Testis (tissue), 3 donors: Measurements from ENCODE around the gene SDCBP2. TPM values are rescaled to one million over a fixed set of nuclear protein-coding genes. Genes with fewer than 3 reads are reported as not detected.

Experiments used
- DNase-seq: peaks from one replicate; pipeline ENCODE4 v3.0.0-alpha.2; 2019
- H3K27ac ChIP-seq, 2 donors: fragments of 200-600 bp; sonication (generic); one replicate each; pipeline ENCODE4 v1.5.1; 2019
- H3K27me3 ChIP-seq: fragments of 200-600 bp; sonication (generic); one replicate; pipeline ENCODE4 v1.5.1; 2019
- H3K36me3 ChIP-seq: fragments of 200-600 bp; sonication (generic); one replicate; pipeline ENCODE4 v1.5.1; 2017; ENCODE audit warnings: low read depth; ENCODE audit errors: missing control alignments
- H3K4me1 ChIP-seq: fragments of 200-600 bp; sonication (generic); one replicate; pipeline ENCODE4 v1.5.1; 2019
- H3K4me3 ChIP-seq, 2 donors: fragments of 200-600 bp; sonication (generic); one replicate each; pipeline ENCODE4 v1.5.1; 2017 to 2019
- H3K9me3 ChIP-seq: fragments of 200-600 bp; sonication (generic); one replicate; pipeline ENCODE4 v1.5.1; 2017
- POLR2A ChIP-seq: fragments of 450-650 bp; IDR thresholded peaks from one replicate; pipeline ENCODE4 v1.6.1; 2017; ENCODE audit warnings: antibody characterized with exemption, mild to moderate bottlenecking, moderate library complexity
- WGBS, 2 donors: methylation state at CpG; one replicate each; pipeline ENCODE4 v1.1.5; 2018; 5-methylcytosine and 5-hydroxymethylcytosine counted together
- intact Hi-C: fragments of 100-400 bp; cut with DNase I; formaldehyde crosslinking; loops from one replicate; pipeline ENCODE4 v1.15.1; 2023; ENCODE audit warnings: low total_unique reads
- polyA plus RNA-seq: library from polyadenylated mRNA; stranded (reverse); fragments of 350-450 nt; fragmentation: Illumina TruSeq; extraction: RNeasy Lipid Tissue Mini Kit (QIAGEN cat#74804); gene quantifications from one replicate; pipeline ENCODE4 v1.2.3, GENCODE V29; 2014; ENCODE audit warnings: low read depth, low replicate concordance; ENCODE audit not compliant: insufficient read depth
- total RNA-seq, 2 donors: library from RNA; depleted of rRNA; stranded (reverse); fragments of >200 nt; gene quantifications; one replicate each; pipeline ENCODE4 v1.2.3, GENCODE V29; 2016
- TF ChIP-seq, protein P1 (sequence below), 3 experiments: fragments of 450-650 bp in 2 of 3; fragments of 200-600 bp in 1 of 3; sonication (generic) in 1 of 3; IDR thresholded peaks; one replicate each; pipeline ENCODE4 v1.5.1; 2016 to 2019; ENCODE audit warnings: antibody characterized with exemption in 3 of 3, mild to moderate bottlenecking in 2 of 3, moderate library complexity in 1 of 3

SDCBP2 gene
- total and polyA plus RNA-seq, 3 donors from 2014 or later: 5.5 to 10.9 (median 6.4) TPM

DNA sequence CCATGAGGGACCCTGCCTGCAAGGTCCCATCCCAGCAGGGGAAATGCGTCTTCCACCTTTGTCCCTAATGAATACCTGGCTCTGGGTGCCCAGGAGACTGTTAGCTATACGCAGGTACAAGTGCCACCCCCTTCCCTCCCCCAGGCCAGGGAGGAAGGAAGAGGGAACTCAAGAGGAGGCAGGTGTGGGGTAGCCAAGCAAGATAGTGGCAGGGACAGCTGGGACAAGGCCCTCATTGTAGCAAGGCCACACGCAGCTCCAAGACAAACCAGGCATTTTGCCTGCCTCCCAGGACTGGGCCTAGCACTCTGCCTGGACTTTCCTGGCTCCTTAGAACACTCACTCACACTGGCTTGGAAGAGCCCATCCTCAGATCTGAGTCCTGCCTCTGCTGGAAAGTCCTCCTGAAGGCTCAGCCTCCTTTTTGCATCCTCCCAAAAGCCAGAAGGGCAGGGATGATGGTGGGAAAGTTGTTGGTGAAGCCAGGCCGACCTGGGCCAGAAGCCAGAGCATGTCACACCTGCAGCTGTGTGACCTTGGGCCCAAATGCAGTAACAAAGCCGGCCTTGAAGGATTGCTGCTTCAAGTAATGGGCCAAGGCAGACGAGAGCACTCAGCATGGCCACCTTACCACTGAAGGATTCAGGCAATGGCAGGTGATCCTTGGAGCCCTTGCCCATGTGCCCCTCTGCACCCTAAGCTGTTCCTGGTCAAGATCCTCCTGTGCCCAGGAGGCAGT lies 35.1 kb downstream of the SDCBP2 start:
- Histone ChIP-seq H3K4me3 (no peak overlapping the region), H3K27me3 (no peaks in the 10 kb centered on the region), H3K36me3 (no peaks in the 10 kb centered on the region), H3K4me1 (peaks cover 4% of the 10 kb centered on the region), H3K9me3 (no peaks in the 10 kb centered on the region), H3K27ac (no peak overlapping the region)
- 60 to 80% methylated on average over 5 to 6 of the region's 6 CpGs for WGBS, 2 donors
- no peak for DNase-seq
- TF ChIP-seq, protein P1, sequence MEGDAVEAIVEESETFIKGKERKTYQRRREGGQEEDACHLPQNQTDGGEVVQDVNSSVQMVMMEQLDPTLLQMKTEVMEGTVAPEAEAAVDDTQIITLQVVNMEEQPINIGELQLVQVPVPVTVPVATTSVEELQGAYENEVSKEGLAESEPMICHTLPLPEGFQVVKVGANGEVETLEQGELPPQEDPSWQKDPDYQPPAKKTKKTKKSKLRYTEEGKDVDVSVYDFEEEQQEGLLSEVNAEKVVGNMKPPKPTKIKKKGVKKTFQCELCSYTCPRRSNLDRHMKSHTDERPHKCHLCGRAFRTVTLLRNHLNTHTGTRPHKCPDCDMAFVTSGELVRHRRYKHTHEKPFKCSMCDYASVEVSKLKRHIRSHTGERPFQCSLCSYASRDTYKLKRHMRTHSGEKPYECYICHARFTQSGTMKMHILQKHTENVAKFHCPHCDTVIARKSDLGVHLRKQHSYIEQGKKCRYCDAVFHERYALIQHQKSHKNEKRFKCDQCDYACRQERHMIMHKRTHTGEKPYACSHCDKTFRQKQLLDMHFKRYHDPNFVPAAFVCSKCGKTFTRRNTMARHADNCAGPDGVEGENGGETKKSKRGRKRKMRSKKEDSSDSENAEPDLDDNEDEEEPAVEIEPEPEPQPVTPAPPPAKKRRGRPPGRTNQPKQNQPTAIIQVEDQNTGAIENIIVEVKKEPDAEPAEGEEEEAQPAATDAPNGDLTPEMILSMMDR (IDR thresholded peaks at IDR 0.05): no peak
- TF ChIP-seq POLR2A: no peak
- intact Hi-C loops: no loop called here

DNA sequence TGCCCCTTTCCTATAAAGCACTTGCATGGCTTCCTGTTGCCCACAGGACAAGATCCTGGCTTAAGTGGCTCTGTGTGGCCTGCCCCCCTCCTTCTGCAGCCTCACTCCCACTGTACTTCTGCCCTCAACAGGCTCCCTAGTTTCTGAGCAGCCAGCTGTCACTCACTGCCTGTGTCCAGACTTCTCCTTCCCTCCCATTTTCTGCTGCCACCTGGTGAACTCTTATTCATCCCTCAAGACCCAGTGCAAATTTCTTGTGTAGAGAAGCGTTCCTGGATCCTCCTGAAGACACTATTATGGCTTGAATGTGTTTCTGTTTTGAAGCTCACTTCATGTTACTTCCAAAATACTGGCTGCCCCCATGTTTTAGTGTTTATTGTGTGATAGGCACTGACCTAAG lies 36.3 kb downstream of the SDCBP2 start:
- no peaks in the 10 kb centered on the region for H3K9me3 ChIP-seq
- 92 to 93% methylated on average over 1 of the region's 1 CpG for WGBS, 2 donors
- intact Hi-C loops: no loop called here
- no peak for TF ChIP-seq POLR2A
- TF ChIP-seq, protein P1 (IDR thresholded peaks at IDR 0.05): no peak
- H3K27me3 ChIP-seq: no peaks in the 10 kb centered on the region
- no peak overlapping the region for H3K4me3 ChIP-seq
- H3K4me1 ChIP-seq: peaks cover 4% of the 10 kb centered on the region
- no peaks in the 10 kb centered on the region for H3K36me3 ChIP-seq
- no peak overlapping the region for H3K27ac ChIP-seq
- DNase-seq: no peak

DNA sequence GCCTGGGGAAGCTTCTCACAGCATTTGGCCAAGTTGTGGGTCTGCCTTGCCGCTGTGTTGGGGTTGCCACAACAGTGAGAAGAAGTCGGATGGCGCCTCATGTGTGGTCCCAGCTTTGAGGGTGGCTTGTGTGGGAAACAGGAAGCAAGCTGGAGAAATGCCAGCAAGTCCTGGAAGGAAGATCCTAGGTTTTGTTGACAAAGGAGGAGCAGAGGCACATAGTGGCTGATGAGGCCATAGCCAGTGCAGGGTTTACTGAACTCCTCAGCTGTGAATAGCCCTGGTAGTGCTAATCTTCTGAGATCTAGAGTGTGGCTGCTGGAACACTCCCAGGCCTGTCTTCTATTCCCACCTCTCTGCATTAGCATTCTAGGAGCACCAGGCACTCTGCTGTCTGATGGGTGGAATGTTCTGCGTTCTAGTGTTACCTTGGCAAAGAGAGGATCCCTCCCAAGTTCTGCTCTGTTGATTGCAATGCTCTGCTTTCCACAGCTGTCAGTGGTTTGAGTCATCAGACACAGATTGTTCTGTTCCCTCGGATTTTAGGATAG lies 37.7 kb downstream of the SDCBP2 start:
- TF ChIP-seq, protein P1 (IDR thresholded peaks at IDR 0.05): no peak
- no peak for TF ChIP-seq POLR2A
- Histone ChIP-seq H3K36me3 (no peaks in the 10 kb centered on the region), H3K4me1 (peaks cover 4% of the 10 kb centered on the region), H3K4me3 (no peak overlapping the region), H3K27ac (no peak overlapping the region), H3K27me3 (no peaks in the 10 kb centered on the region), H3K9me3 (no peaks in the 10 kb centered on the region)
- DNase-seq: no peak
- intact Hi-C loops: no loop called here
- 41 to 45% methylated on average over 4 to 5 of the region's 5 CpGs for WGBS, 2 donors

DNA sequence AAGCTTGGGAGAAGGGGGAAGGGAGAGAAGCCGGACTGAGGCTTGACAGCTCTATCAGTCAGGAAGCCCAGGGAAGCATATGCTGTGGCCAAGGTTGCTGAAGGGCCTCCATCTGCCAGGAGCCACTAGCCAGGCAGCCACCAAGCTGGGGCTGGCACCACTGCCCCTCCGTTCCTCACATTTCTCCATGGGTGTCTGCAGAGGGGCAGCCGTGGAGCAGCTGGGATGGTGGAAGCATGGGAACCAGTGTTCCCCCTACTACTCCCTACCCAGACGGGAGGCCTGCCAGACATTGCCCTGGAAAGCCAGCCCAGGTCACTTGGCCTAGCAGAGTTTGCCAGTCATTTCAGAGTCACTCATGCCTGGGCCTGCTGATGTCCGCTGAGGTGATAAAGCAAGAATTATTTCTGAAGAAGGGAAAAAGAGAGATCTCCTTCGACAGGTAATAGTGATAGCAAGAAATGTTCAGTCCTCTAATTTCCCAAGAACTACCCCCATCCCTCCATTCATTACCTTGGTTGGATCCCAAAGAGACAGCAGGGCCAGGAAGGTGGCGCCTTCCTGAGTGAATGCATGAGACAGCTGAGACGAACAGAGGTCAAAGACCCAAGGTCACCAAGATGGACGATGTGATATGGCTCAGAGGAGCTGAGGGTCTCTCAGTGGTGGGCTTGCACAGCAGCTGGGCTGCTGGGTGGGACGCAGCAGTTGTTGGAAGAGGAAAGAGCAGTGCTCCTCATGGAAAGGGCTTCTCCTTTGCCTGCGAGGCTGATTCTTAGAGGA lies 41.0 kb downstream of the SDCBP2 start:
- intact Hi-C loops: no loop called here
- no peak overlapping the region for H3K27ac ChIP-seq
- no peak for TF ChIP-seq POLR2A
- TF ChIP-seq, protein P1 (IDR thresholded peaks at IDR 0.05): no peak
- no peaks in the 10 kb centered on the region for H3K9me3 ChIP-seq
- H3K36me3 ChIP-seq: no peaks in the 10 kb centered on the region
- peaks cover 4% of the 10 kb centered on the region for H3K4me1 ChIP-seq
- no peak for DNase-seq
- WGBS, 2 donors: 89 to 92% methylated on average over 10 to 11 of the region's 11 CpGs
- no peaks in the 10 kb centered on the region for H3K27me3 ChIP-seq
- no peak overlapping the region for H3K4me3 ChIP-seq
